GM12892 (cell line): Measurements from ENCODE around the gene SMYD3.

ENCODE experiments used
- POLR2A ChIP-seq: IDR thresholded peaks from 2 replicates; pipeline ENCODE4 v1.6.1; 2011; ENCODE audit warnings: low read depth, low read length, control low read depth
- POLR2AphosphoS5 ChIP-seq: IDR thresholded peaks from 2 replicates; pipeline ENCODE4 v1.6.1; 2011; ENCODE audit warnings: low read depth, low read length, control low read depth
- TAF1 ChIP-seq: IDR thresholded peaks from 2 replicates; pipeline ENCODE4 v1.6.1; 2011; ENCODE audit warnings: low read depth, mild to moderate bottlenecking, control low read depth, low read length, borderline replicate concordance

DNA sequence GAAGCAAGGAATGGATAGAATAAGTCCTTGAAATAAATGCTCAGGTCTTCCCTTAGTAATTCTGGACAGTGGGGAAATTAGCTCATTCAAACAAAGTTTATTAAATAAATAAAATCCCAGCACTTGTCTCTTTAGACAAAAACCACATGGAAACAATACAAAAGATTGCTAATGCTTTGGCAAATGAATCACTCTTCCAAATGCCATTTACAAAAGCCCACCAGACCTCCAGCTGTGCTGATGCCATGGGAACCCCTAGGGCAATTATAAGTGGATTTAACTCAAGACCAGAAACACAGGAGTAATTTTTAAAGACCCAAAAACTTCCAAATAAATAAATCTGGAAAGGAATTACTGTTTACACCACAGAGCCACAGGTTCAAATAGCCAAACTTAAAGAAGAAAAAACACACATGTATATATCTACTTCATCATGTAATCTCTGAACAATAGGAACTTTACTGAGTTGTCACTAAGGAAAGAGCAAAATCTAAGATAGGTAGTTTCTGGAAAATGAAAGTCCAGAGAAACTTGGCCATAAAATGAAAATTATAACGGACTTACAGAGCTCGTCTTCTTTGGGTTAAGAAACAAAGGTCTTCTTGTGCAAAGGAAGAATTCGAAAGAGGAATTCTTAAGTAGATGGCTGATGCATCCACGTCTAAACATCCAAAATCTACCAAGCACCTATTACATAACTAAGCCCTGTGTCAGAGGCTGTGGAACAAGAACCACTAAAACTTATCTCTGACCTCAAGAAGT lies 399.4 kb downstream of the SMYD3 start:
- no peak for TF ChIP-seq POLR2AphosphoS5
- no peak for TF ChIP-seq POLR2A
- no peak for TF ChIP-seq TAF1
